Measurements from ENCODE around the gene PISD. TPM values are rescaled to one million over a fixed set of nuclear protein-coding genes. Genes with fewer than 3 reads are reported as not detected.

Gene PISD
- total and polyA plus RNA-seq, 10 donors, result 27.6 to 108 (median 65.0) TPM

DNA sequence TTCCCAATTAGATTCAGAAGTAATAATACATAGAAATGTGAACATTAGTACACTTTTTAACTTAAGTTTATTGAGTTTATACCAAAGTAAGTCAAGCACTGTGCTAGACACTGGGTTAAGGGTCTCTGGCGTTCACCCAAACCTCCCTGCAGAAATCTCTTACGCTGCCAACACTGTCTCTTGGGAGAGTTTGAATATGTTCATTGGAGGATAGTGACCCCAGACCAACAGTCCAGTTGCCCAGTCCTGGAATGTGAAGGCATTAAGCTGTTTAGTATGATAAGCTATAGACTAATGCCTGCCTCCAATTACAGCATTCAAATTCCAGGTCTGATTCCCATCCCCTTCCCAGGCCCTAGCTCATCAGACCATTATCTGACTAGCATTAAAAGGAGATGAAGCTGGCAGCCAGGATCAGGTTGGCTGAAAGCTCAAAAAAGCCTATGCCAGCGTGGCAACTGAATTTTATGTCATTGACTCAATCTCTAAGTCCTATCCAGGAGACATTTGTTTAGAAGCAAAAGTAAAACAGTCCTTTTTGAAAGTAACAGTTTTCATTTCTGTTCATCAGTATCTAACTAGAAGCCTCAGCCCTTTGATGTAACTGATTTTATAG is 87.9 kb downstream of the PISD start:
- Histone ChIP-seq H3K36me3 (peaks cover 0 to 99% (median 50%) of the 10 kb centered on the region in 6 donors), H3K4me1 (peaks cover 0 to 3% (median 0%) of the 10 kb centered on the region in 6 donors), H3K27me3 (replicated peaks in 1 of 7) (no peaks in the 10 kb centered on the region), H3K27ac (no peak overlapping the region), H3K9me3 (no peaks in the 10 kb centered on the region), H3K4me3 (no peak overlapping the region)
- no peak for TF ChIP-seq CTCF (IDR thresholded peaks at IDR 0.05 in 8 of 11, conservative IDR thresholded peaks at IDR 0.05 in 3 of 11)
- no peak for TF ChIP-seq POLR2A (IDR thresholded peaks at IDR 0.05)
- no peak for TF ChIP-seq POLR2AphosphoS5 (IDR thresholded peaks at IDR 0.05)
- DNase-seq, result no peak
- 87 to 92% (median 90%) methylated on average over 3 of the region's 3 CpGs for WGBS, 5 donors
- intact Hi-C loops (cut with DNase I; ENCODE audit: low total_unique reads), result loop anchor here (5.0 kb wide), 1 partner anchor 43 kb away; no protein-coding TSS in a partner anchor

DNA sequence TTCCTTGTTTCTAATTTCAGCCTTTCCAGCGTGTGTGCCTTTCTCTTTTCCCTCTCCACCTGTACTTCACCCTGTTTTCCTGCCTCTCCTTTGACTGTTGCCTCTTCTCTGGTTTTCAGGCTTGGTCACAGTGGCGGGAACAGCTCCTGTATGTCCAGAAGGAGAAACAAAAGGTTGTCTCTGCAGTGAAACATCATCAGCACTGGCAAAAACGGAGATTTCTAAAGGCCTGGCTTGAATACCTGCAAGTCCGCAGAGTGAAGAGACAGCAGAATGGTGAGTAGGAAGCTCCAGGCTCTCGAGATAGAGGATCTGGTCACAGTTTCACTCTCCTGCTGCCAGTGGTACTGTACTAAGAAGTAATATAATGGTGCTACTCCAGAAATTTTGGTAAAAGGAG is 89.1 kb downstream of the PISD start:
- WGBS, 5 donors, result 82 to 89% (median 86%) methylated on average over 5 of the region's 5 CpGs
- no peaks in the 10 kb centered on the region for H3K27me3 ChIP-seq (replicated peaks in 1 of 7)
- peaks cover 0 to 86% (median 43%) of the 10 kb centered on the region in 6 donors for H3K36me3 ChIP-seq
- TF ChIP-seq POLR2AphosphoS5 (IDR thresholded peaks at IDR 0.05) (no peak), CTCF (IDR thresholded peaks at IDR 0.05 in 8 of 11, conservative IDR thresholded peaks at IDR 0.05 in 3 of 11) (no peak), POLR2A (IDR thresholded peaks at IDR 0.05) (no peak)
- no peak overlapping the region for H3K4me3 ChIP-seq
- peaks cover 0 to 7% (median 0%) of the 10 kb centered on the region in 6 donors for H3K4me1 ChIP-seq
- no peaks in the 10 kb centered on the region for H3K9me3 ChIP-seq
- no peak overlapping the region for H3K27ac ChIP-seq
- intact Hi-C loops (cut with DNase I; ENCODE audit: low total_unique reads), result loop anchor here (5.0 kb wide), 1 partner anchor 44 kb away; no protein-coding TSS in a partner anchor
- DNase-seq, result no peak

GRCh38 chr22:31569126-31569525 is 92.9 kb downstream of the PISD start:
- DNase-seq, result no peak
- Histone ChIP-seq H3K36me3 (peaks cover 0 to 76% (median 25%) of the 10 kb centered on the region in 6 donors), H3K4me1 (peaks cover 0 to 7% (median 0%) of the 10 kb centered on the region in 6 donors), H3K9me3 (no peaks in the 10 kb centered on the region), H3K27me3 (replicated peaks in 1 of 7) (no peaks in the 10 kb centered on the region), H3K27ac (no peak overlapping the region), H3K4me3 (no peak overlapping the region)
- 64 to 88% (median 73%) methylated on average over 1 of the region's 1 CpG for WGBS, 5 donors
- TF ChIP-seq POLR2A (IDR thresholded peaks at IDR 0.05) (no peak), CTCF (IDR thresholded peaks at IDR 0.05 in 8 of 11, conservative IDR thresholded peaks at IDR 0.05 in 3 of 11) (no peak), POLR2AphosphoS5 (IDR thresholded peaks at IDR 0.05) (no peak)
- intact Hi-C loops (cut with DNase I; ENCODE audit: low total_unique reads), result no loop called here

Small RNA genes within 50 kb of the gene (microRNA-seq; reads per million reads assigned to microRNA genes)
- gene MIR7109, result 0 to 0.70 (median 0.57) reads per million in 3 donors

Other genes with a start within 250 kb of the PISD start
- gene EIF4ENIF1, start 172.4 kb downstream of the PISD start, total RNA-seq, result 10 to 100 TPM; 15.8 to 39.4 (median 36.8) TPM
- 10 to 100 TPM in 1 of 3 donors, 1 to 10 TPM in 2; 7.3 to 12.7 (median 8.0) TPM for gene EIF4ENIF1, start 172.4 kb downstream of the PISD start, polyA plus RNA-seq
- 100 to 1,000 TPM in 4 of 7 donors, 10 to 100 TPM in 3; 78.2 to 110 (median 106) TPM for gene SFI1, start 165.7 kb downstream of the PISD start, total RNA-seq
- gene SFI1, start 165.7 kb downstream of the PISD start, polyA plus RNA-seq, result 10 to 100 TPM; 36.7 to 71.6 (median 68.4) TPM
- 10 to 100 TPM; 33.5 to 65.4 (median 51.8) TPM for gene PRR14L, start 87.9 kb upstream of the PISD start, total RNA-seq
- 1 to 10 TPM; 3.9 to 6.9 (median 6.8) TPM for gene PRR14L, start 87.9 kb upstream of the PISD start, polyA plus RNA-seq
- 10 to 100 TPM; 32.6 to 64.6 (median 52.7) TPM for gene DEPDC5, start 91.8 kb upstream of the PISD start, total RNA-seq
- 10 to 100 TPM in 2 of 3 donors, 1 to 10 TPM in 1; 9.6 to 21.3 (median 19.8) TPM for gene DEPDC5, start 91.8 kb upstream of the PISD start, polyA plus RNA-seq